Measurements from ENCODE around the gene HSF5. TPM values are rescaled to one million over a fixed set of nuclear protein-coding genes. Genes with fewer than 3 reads are reported as not detected.

HSF5 gene
- total RNA-seq, 1 experiment from 2014 or later: not detected

GRCh38 chr17:58376472-58377000 lies 111.7 kb downstream of the HSF5 start:
- Histone ChIP-seq H3K4me1 (ENCODE audit: control insufficient read depth in 1 of 2, insufficient read depth in 2 of 2, low read length in 2 of 2) (peaks cover 56 to 57% of the 10 kb centered on the region in 2 experiments), H4K20me1 (ENCODE audit: insufficient read depth) (no peaks in the 10 kb centered on the region), H3K27me3 (ENCODE audit: insufficient read depth, low read length) (no peaks in the 10 kb centered on the region), H3K27ac (ENCODE audit: low read depth, low read length) (no peak overlapping the region), H2AFZ (ENCODE audit: low read depth, low read length, poor library complexity, severe bottlenecking) (no peak overlapping the region), H3K4me3 (replicated peaks in 1 of 2; ENCODE audit: low read depth in 1 of 2, low read length in 2 of 2) (no peak overlapping the region), H3K36me3 (ENCODE audit: control insufficient read depth in 1 of 2, insufficient read depth in 2 of 2, low read length in 2 of 2) (peaks cover 0 to 9% of the 10 kb centered on the region in 2 experiments; a peak in 2 of 4 replicates), H3K4me2 (ENCODE audit: low read length) (peak overlapping the region; percentile 44), H3K9ac (ENCODE audit: low read length) (0 out of 2 replicates have a peak overlapping the region, but pooled peaks have one; percentile 1), H3K79me2 (ENCODE audit: insufficient read depth, low read length) (peaks cover 89% of the 10 kb centered on the region), H3K9me3 (ENCODE audit: control insufficient read depth in 1 of 2, insufficient read depth in 1 of 2, low read depth in 1 of 2, low read length in 2 of 2) (no peaks in the 10 kb centered on the region), H3K9me2 (ENCODE audit: insufficient read depth) (no peaks in the 10 kb centered on the region)
- ChIA-PET RAD21 (ENCODE audit: low non-redundant PET in 1 of 2, low total read pairs in 2 of 2, uncharacterized antibody in 2 of 2, unreplicated experiment in 2 of 2) (no interaction called here), POLR2A (interaction anchor here (2.0 to 4.0 kb wide), 2 partner anchors 25 to 41 kb away, joined by 4 to 17 read pairs; partner anchors contain the start of genes RNF43 and SUPT4H1), CTCF (interaction anchor here (2.2 kb wide), 1 partner anchor 41 kb away, joined by 6 read pairs; the partner anchor contains the start of gene RNF43)
- DNase-seq (ENCODE audit: low read depth, low spot score): no peak
- ATAC-seq: no peak
- no peak for TF ChIP-seq FOSL1 (IDR thresholded peaks at IDR 0.05; ENCODE audit: low read depth)
- 0 out of 2 replicates have a peak, but pooled peaks have one; percentile 19 for TF ChIP-seq POLR2AphosphoS5 (IDR thresholded peaks at IDR 0.05; ENCODE audit: low read depth, low read length)
- intact Hi-C loops (cut with micrococcal nuclease): no loop called here
- BruUV-seq (replicated peaks): no TSS peak

GRCh38 chr17:58375811-58376210 lies 112.4 kb downstream of the HSF5 start:
- Histone ChIP-seq H3K4me2 (ENCODE audit: low read length) (no peak overlapping the region), H3K9ac (ENCODE audit: low read length) (no peak overlapping the region), H3K4me3 (replicated peaks in 1 of 2; ENCODE audit: low read depth in 1 of 2, low read length in 2 of 2) (no peak overlapping the region), H3K36me3 (ENCODE audit: control insufficient read depth in 1 of 2, insufficient read depth in 2 of 2, low read length in 2 of 2) (peaks cover 0 to 15% of the 10 kb centered on the region in 2 experiments; a peak in 3 of 4 replicates), H3K4me1 (ENCODE audit: control insufficient read depth in 1 of 2, insufficient read depth in 2 of 2, low read length in 2 of 2) (peaks cover 49 to 50% of the 10 kb centered on the region in 2 experiments), H3K27ac (ENCODE audit: low read depth, low read length) (no peak overlapping the region), H3K9me2 (ENCODE audit: insufficient read depth) (no peaks in the 10 kb centered on the region), H3K27me3 (ENCODE audit: insufficient read depth, low read length) (no peaks in the 10 kb centered on the region), H3K9me3 (ENCODE audit: control insufficient read depth in 1 of 2, insufficient read depth in 1 of 2, low read depth in 1 of 2, low read length in 2 of 2) (no peaks in the 10 kb centered on the region), H3K79me2 (ENCODE audit: insufficient read depth, low read length) (peaks cover 88% of the 10 kb centered on the region), H2AFZ (ENCODE audit: low read depth, low read length, poor library complexity, severe bottlenecking) (no peak overlapping the region), H4K20me1 (ENCODE audit: insufficient read depth) (no peaks in the 10 kb centered on the region)
- TF ChIP-seq EZH2 (IDR thresholded peaks at IDR 0.05) (no peak), MAX (IDR thresholded peaks at IDR 0.05) (no peak), EGR1 (IDR thresholded peaks at IDR 0.05; ENCODE audit: low read depth) (no peak), SIN3A (IDR thresholded peaks at IDR 0.05; ENCODE audit: low read depth) (no peak), POLR2AphosphoS5 (IDR thresholded peaks at IDR 0.05; ENCODE audit: low read depth, low read length) (no peak), SP1 (IDR thresholded peaks at IDR 0.05; ENCODE audit: low read depth) (no peak), FOSL1 (IDR thresholded peaks at IDR 0.05; ENCODE audit: low read depth) (no peak), ZFX (IDR thresholded peaks at IDR 0.05) (no peak), CBX3 (IDR thresholded peaks at IDR 0.05; ENCODE audit: low read depth) (no peak)
- no TSS peak for BruUV-seq (replicated peaks)
- no peak for ATAC-seq
- POLR2A ChIA-PET: no interaction called here
- RAD21 ChIA-PET (ENCODE audit: low non-redundant PET in 1 of 2, low total read pairs in 2 of 2, uncharacterized antibody in 2 of 2, unreplicated experiment in 2 of 2): no interaction called here
- intact Hi-C loops (cut with micrococcal nuclease): no loop called here
- DNase-seq (ENCODE audit: low read depth, low spot score): no peak
- CTCF ChIA-PET: interaction anchor here (2.2 kb wide), 1 partner anchor 42 kb away, joined by 6 read pairs; the partner anchor contains the start of gene RNF43
